Keratinocyte (primary cell): ENCODE measurements around the gene SEMA3E.

Experiments
- EZH2 ChIP-seq: IDR thresholded peaks from one replicate; pipeline ENCODE4 v1.6.1; 2012; ENCODE audit warnings: inconsistent platforms, mild to moderate bottlenecking, low read length, moderate library complexity
- TF ChIP-seq, protein P1 (sequence below), 3 experiments: IDR thresholded peaks in 1 of 3; conservative IDR thresholded peaks in 1 of 3; optimal IDR thresholded peaks in 1 of 3; 2 replicates in 2 of 3; 3 replicates in 1 of 3; pipeline versions ENCODE3 to v1.5.1; 2011; ENCODE audit warnings: low read length in 3 of 3, mild to moderate bottlenecking in 3 of 3, moderate library complexity in 2 of 3, control low read depth in 1 of 3, inconsistent platforms in 1 of 3; ENCODE audit not compliant: insufficient read depth in 2 of 3; ENCODE audit errors: extremely low read depth in 1 of 3

DNA sequence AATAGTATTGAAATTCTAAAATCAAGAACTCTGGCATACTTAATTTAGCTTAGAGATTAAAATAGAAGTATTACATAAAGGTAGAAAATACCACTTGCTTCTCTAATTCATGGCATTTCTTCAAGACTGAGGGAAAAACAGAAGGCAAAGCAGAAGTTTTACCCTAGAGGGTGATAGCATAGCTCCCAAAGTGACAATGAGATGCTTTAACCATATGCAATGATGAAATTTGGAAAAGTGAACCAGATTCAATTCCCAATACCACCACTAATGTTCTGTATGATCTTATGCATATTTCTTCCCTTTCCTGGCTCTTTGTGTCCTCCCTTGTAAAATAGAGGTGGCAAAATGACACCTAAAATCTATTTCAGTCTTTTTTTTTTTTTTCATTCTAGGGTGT, 260.5 kb downstream of the SEMA3E start:
- no peak for TF ChIP-seq EZH2
- TF ChIP-seq, protein P1, sequence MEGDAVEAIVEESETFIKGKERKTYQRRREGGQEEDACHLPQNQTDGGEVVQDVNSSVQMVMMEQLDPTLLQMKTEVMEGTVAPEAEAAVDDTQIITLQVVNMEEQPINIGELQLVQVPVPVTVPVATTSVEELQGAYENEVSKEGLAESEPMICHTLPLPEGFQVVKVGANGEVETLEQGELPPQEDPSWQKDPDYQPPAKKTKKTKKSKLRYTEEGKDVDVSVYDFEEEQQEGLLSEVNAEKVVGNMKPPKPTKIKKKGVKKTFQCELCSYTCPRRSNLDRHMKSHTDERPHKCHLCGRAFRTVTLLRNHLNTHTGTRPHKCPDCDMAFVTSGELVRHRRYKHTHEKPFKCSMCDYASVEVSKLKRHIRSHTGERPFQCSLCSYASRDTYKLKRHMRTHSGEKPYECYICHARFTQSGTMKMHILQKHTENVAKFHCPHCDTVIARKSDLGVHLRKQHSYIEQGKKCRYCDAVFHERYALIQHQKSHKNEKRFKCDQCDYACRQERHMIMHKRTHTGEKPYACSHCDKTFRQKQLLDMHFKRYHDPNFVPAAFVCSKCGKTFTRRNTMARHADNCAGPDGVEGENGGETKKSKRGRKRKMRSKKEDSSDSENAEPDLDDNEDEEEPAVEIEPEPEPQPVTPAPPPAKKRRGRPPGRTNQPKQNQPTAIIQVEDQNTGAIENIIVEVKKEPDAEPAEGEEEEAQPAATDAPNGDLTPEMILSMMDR (optimal IDR thresholded peaks at IDR 0.05 in 1 of 3, IDR thresholded peaks at IDR 0.05 in 1 of 3, conservative IDR thresholded peaks at IDR 0.05 in 1 of 3; ENCODE audit: extremely low read depth in 1 of 3, insufficient read depth in 2 of 3, low read length in 3 of 3), result no peak
